Measurements from ENCODE around the gene NEUROD4. TPM values are rescaled to one million over a fixed set of nuclear protein-coding genes. Genes with fewer than 3 reads are reported as not detected.
A peak's percentile ranks its signal among the peaks of the same experiment; 100 is the strongest.

NEUROD4 gene, protein sequence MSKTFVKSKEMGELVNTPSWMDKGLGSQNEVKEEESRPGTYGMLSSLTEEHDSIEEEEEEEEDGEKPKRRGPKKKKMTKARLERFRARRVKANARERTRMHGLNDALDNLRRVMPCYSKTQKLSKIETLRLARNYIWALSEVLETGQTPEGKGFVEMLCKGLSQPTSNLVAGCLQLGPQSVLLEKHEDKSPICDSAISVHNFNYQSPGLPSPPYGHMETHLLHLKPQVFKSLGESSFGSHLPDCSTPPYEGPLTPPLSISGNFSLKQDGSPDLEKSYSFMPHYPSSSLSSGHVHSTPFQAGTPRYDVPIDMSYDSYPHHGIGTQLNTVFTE
- total RNA-seq, result not detected

DNA sequence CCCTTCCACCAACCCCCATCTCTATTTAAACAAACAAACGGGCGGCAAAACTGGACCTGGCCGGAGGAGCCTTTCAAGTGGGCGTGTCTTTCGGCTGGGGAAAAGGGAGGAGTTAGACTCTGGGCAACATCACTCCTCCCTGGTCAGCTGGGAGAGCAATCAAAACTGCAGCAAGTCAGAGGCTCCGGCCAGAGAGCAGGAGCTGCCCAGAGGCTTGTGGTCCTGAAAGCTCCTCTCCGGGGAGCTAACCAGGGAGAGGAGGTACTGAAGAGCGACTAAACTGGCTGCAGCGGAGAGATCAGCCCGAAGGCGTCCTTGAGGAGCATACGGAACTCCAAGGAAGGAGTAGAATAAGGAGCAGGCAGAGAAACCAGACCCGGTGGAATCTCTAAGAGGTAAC lies at the start of gene NEUROD4:
NEUROD4 (plus strand) TSS at position 191 of the 400 bp plus-strand sequence. CDS start 6,466 bp downstream, outside the sequence.
- H3K27ac Mint-ChIP-seq, result no peak within 1 kb of the TSS
- ATAC-seq (no peak), DNase-seq (peak; percentile 46)
- CTCF ChIA-PET, result interaction anchor here (0.7 to 2.4 kb wide), 5 partner anchors 15 to 150 kb away, joined by 3 to 10 read pairs (median 3); no protein-coding TSS in a partner anchor
- intact Hi-C loops (cut with DNase I, micrococcal nuclease), result no loop called here
- no peaks in the 10 kb centered on the region for H3K9me3 Mint-ChIP-seq (ENCODE audit: low read depth)
- H3K4me3 Mint-ChIP-seq, result no peak within 1 kb of the TSS
- peaks cover 27% of the 10 kb centered on the region for H3K27me3 Mint-ChIP-seq
- H3K36me3 Mint-ChIP-seq (ENCODE audit: low read depth), result no peaks in the 10 kb centered on the region
- POLR2A ChIA-PET, result no interaction called here
- H3K4me1 Mint-ChIP-seq, result peaks cover 5% of the 10 kb centered on the region

DNA sequence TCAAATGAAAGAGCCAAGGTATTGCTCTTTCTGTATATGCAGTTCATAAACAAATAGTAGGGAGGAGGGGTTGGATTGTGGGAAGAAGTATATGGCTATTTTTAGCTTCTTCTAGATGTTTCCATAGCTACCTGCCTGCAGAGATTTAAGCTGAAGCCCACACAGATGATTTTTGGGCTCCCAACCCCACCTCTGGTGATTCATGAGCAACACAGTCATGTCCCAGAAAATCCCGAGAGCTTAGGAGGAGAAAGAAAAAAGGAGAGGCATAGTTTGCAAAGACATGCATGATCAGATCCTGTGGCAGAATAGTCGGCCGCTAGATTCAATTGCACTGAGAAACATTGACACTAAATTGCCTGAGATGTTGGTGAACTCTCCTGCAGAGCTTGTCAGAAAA lies 49.0 kb upstream of the NEUROD4 start:
- CTCF ChIA-PET, result interaction anchor here (0.6 to 12.3 kb wide), 7 partner anchors 9 to 374 kb away, joined by 3 to 123 read pairs (median 10); no protein-coding TSS in a partner anchor
- Mint-ChIP-seq H3K27ac (peak overlapping the region; percentile 21), H3K36me3 (ENCODE audit: low read depth) (peaks cover 74% of the 10 kb centered on the region), H3K4me3 (no peak overlapping the region), H3K4me1 (peaks cover 74% of the 10 kb centered on the region), H3K27me3 (no peaks in the 10 kb centered on the region), H3K9me3 (ENCODE audit: low read depth) (no peaks in the 10 kb centered on the region)
- intact Hi-C loops (cut with DNase I, micrococcal nuclease), result no loop called here
- no peak for ATAC-seq
- POLR2A ChIA-PET, result no interaction called here
- DNase-seq, result no peak

DNA sequence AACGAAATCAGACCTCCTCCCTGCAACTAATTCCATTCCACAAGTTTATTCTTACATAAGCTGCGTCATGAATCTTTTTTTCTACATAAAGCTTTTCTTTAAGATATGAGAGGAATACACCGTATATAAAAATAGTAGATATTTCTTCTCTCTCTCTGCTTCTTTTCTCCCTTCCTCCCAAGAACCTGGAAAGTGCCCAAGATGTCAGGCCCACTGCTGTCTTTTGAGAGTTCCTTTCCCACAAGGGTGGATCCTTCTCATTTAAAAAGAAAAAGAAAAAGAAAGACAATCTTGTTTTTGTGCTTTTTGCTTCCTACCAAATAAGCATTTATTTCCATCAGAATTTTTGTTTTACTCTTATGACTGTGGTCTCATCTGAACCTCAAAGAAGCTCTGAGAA lies 46.2 kb upstream of the NEUROD4 start:
- Mint-ChIP-seq H3K4me3 (no peak overlapping the region), H3K27ac (peak overlapping the region; percentile 62), H3K27me3 (no peaks in the 10 kb centered on the region), H3K9me3 (ENCODE audit: low read depth) (no peaks in the 10 kb centered on the region), H3K36me3 (ENCODE audit: low read depth) (peaks cover 72% of the 10 kb centered on the region), H3K4me1 (peaks cover 81% of the 10 kb centered on the region)
- intact Hi-C loops (cut with DNase I, micrococcal nuclease), result no loop called here
- no peak for ATAC-seq
- POLR2A ChIA-PET, result no interaction called here
- no peak for DNase-seq
- CTCF ChIA-PET, result interaction anchor here (0.8 to 12.3 kb wide), 6 partner anchors 9 to 224 kb away, joined by 3 to 123 read pairs (median 6); no protein-coding TSS in a partner anchor

DNA sequence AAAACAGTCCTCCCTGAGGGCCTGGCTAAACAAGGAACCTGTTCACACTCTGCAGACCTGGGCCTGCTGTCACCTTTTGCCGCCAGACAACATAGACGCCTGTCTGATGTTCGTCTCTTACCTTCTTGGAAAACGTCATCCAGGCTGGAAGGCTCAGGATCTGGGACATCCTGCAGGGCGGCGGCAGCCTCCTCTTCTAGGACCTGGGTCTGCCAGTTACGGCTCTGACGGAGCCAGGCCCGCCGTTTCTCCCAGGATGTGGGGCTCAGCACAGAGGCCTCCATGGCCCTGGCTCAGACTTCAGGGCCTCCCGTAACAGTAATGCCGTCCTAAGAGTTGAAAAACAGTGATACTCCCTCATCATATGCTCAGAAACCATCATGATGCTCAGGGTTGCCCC lies 45.5 kb upstream of the NEUROD4 start:
- ChIA-PET CTCF (interaction anchor here (1.3 to 12.3 kb wide), 7 partner anchors 8 to 225 kb away, joined by 4 to 123 read pairs (median 6); no protein-coding TSS in a partner anchor), POLR2A (no interaction called here)
- Mint-ChIP-seq H3K9me3 (ENCODE audit: low read depth) (no peaks in the 10 kb centered on the region), H3K4me3 (no peak overlapping the region), H3K36me3 (ENCODE audit: low read depth) (peaks cover 77% of the 10 kb centered on the region), H3K27ac (peak overlapping the region; percentile 56), H3K27me3 (no peaks in the 10 kb centered on the region), H3K4me1 (peaks cover 87% of the 10 kb centered on the region)
- intact Hi-C loops (cut with DNase I, micrococcal nuclease), result loop anchor here in 1 of 2 experiments (2.0 kb wide), 1 partner anchor 13 kb away; no protein-coding TSS in a partner anchor
- DNase-seq, result no peak
- ATAC-seq, result no peak

DNA sequence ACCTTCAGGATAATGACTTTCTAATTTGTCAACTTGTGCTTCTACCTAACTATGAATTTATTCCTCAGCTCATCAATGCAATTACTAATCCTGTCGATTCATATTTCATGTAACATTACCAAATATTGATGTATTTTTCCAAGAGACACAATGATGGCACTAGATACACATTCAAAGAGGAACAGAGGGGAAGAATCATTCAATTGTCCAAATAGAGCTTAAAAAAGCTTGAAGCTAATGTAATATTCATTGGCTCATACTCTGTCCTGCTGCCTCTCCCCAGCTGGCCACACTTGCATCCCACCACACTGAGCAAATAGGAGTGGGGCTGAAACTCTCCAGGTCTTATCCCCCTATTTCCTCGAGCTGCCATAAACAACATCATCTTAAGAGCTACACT lies 44.5 kb upstream of the NEUROD4 start:
- Mint-ChIP-seq H3K4me1 (peaks cover 91% of the 10 kb centered on the region), H3K27me3 (no peaks in the 10 kb centered on the region), H3K9me3 (ENCODE audit: low read depth) (no peaks in the 10 kb centered on the region), H3K4me3 (no peak overlapping the region), H3K36me3 (ENCODE audit: low read depth) (peaks cover 86% of the 10 kb centered on the region), H3K27ac (peak overlapping the region; percentile 49)
- intact Hi-C loops (cut with DNase I, micrococcal nuclease), result loop anchor here in 1 of 2 experiments (2.0 kb wide), 1 partner anchor 14 kb away; no protein-coding TSS in a partner anchor
- CTCF ChIA-PET, result interaction anchor here (1.1 to 12.3 kb wide), 8 partner anchors 9 to 395 kb away, joined by 3 to 123 read pairs (median 5); no protein-coding TSS in a partner anchor
- POLR2A ChIA-PET, result no interaction called here
- DNase-seq, result no peak
- no peak for ATAC-seq

DNA sequence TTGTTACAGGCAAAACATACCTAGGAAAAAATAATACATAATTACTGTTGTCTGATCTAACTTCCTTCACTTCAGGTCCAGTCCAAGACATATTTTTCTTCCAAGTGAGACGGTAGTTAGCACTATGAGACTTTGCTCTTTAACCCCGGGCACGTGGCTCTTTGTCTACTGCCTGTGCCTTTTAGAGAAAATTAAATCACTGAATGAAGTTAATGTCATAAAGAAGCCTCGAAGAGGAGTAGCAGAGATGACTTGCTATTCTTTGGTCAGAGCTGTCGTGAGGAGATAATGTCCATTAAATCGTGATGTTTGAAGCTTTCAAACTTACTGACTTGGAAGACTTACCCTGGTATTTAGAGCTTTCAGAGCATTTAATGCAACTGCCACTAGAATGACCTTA lies 43.9 kb upstream of the NEUROD4 start:
- H3K4me3 Mint-ChIP-seq, result peak overlapping the region; percentile 39
- DNase-seq (no peak), ATAC-seq (no peak)
- H3K27me3 Mint-ChIP-seq, result no peaks in the 10 kb centered on the region
- intact Hi-C loops (cut with DNase I, micrococcal nuclease), result loop anchor here in 1 of 2 experiments (2.0 kb wide), 1 partner anchor 15 kb away; no protein-coding TSS in a partner anchor
- no peaks in the 10 kb centered on the region for H3K9me3 Mint-ChIP-seq (ENCODE audit: low read depth)
- ChIA-PET CTCF (interaction anchor here (0.6 to 12.3 kb wide), 8 partner anchors 11 to 641 kb away, joined by 3 to 123 read pairs (median 5); no protein-coding TSS in a partner anchor), POLR2A (no interaction called here)
- peaks cover 86% of the 10 kb centered on the region for H3K36me3 Mint-ChIP-seq (ENCODE audit: low read depth)
- H3K4me1 Mint-ChIP-seq, result peaks cover 88% of the 10 kb centered on the region
- peak overlapping the region; percentile 84 for H3K27ac Mint-ChIP-seq

DNA sequence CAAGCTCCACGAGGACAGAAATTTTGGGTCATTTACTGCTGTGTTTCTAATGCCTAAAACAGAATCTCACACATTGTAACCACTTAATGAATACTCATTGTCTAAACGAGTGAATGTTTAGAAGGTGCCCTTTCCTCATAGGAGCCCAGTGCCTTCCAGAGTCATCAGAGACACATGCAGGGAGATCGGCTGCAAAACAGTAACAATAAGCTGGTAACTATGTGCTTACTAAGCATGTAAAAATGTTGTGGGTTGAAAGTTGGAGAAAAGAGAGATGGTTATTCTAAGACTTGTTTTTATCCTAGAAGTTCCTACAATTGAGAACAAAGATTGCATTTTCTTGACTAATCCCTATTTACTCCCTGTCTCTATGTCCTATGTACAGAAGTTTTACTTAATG lies 42.6 kb upstream of the NEUROD4 start:
- H3K27me3 Mint-ChIP-seq, result no peaks in the 10 kb centered on the region
- ChIA-PET CTCF (interaction anchor here (0.6 to 12.3 kb wide), 7 partner anchors 12 to 228 kb away, joined by 3 to 123 read pairs (median 9); partner anchors contain the start of gene MUCL1), POLR2A (no interaction called here)
- peaks cover 88% of the 10 kb centered on the region for H3K4me1 Mint-ChIP-seq
- no peaks in the 10 kb centered on the region for H3K9me3 Mint-ChIP-seq (ENCODE audit: low read depth)
- intact Hi-C loops (cut with DNase I, micrococcal nuclease), result no loop called here
- H3K4me3 Mint-ChIP-seq, result peak overlapping the region; percentile 78
- H3K36me3 Mint-ChIP-seq (ENCODE audit: low read depth), result peaks cover 87% of the 10 kb centered on the region
- no peak for DNase-seq
- ATAC-seq, result no peak
- peak overlapping the region; percentile 82 for H3K27ac Mint-ChIP-seq

DNA sequence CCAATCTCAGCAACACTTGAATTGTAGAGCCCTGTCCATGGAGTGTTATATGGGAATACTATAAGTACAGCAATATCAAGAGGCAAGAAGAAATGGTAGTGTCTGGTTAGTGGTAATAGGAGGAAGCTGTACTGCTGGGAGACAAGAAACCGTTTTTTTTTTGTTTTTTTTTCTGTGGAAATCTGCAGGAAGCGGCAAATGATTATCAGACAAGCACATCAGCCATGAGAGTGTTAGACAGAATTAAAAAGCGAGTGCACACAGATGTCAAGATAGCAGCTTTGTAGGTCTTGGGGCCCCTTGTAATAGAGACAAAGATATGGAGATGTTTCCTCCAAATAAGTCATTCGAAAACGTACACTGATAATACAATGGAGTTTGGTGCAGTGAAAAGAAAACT lies 41.9 kb upstream of the NEUROD4 start:
- Mint-ChIP-seq H3K36me3 (ENCODE audit: low read depth) (peaks cover 89% of the 10 kb centered on the region), H3K4me1 (peaks cover 86% of the 10 kb centered on the region), H3K27ac (peak overlapping the region; percentile 80), H3K4me3 (peak overlapping the region; percentile 78), H3K9me3 (ENCODE audit: low read depth) (no peaks in the 10 kb centered on the region), H3K27me3 (no peaks in the 10 kb centered on the region)
- CTCF ChIA-PET, result interaction anchor here (1.0 to 12.3 kb wide), 6 partner anchors 13 to 228 kb away, joined by 3 to 123 read pairs (median 7); no protein-coding TSS in a partner anchor
- no peak for DNase-seq
- POLR2A ChIA-PET, result no interaction called here
- intact Hi-C loops (cut with DNase I, micrococcal nuclease), result no loop called here
- no peak for ATAC-seq

DNA sequence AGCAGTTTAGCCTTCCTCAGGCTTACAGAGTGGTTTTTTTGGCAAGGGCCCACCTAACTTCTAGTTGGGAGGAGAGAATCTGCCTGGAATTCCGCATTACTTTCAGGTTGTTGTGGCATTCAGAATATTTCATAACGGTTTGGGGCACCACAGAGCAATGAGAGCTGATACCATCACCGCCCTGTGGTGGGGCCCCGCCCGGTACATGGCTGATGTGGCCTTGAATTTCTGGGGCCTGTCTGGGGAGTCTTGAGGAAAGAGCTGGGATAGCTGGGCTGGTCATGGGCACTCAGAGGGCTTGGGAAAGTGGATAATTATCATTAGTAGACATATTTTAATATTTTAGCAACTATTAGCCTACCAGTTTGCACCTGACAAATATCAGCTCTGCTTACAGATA lies 39.4 kb upstream of the NEUROD4 start:
- H3K36me3 Mint-ChIP-seq (ENCODE audit: low read depth), result peaks cover 80% of the 10 kb centered on the region

DNA sequence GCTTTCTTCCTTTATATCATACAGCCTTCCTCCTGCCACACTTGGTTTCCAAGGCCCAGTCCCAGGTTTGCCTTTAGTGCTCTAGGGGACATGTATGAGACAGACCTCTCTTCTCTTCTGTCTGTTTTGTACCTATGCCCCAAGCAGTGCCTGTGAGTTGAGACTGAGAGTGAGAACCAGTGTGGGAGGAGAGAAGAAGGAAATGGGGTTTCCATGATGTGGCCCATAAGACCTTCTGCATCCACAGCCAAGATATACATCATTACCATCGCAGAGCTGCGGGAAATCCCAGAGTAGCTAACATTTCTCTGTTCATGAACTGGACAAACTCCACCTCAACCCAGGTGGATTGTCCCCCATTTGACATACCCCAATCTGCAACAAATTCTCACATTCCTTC lies 38.0 kb upstream of the NEUROD4 start:
- CTCF ChIA-PET, result interaction anchor here (1.0 to 4.2 kb wide), 9 partner anchors 11 to 232 kb away, joined by 3 to 35 read pairs (median 8); no protein-coding TSS in a partner anchor
- Mint-ChIP-seq H3K36me3 (ENCODE audit: low read depth) (peaks cover 69% of the 10 kb centered on the region), H3K27ac (peak overlapping the region; percentile 95), H3K4me3 (peak overlapping the region; percentile 78), H3K4me1 (peaks cover 65% of the 10 kb centered on the region), H3K27me3 (no peaks in the 10 kb centered on the region), H3K9me3 (ENCODE audit: low read depth) (peaks cover 3% of the 10 kb centered on the region)
- intact Hi-C loops (cut with DNase I, micrococcal nuclease), result loop anchor here (2.0 to 10.0 kb wide), 6 partner anchors 13 to 733 kb away; partner anchors contain the start of genes BLOC1S1 (in 1 of the 2), CBX5 (in 1 of the 2), HNRNPA1 (in 1 of the 2) and MUCL1 (in 1 of the 2)
- peak; percentile 65 for ATAC-seq
- POLR2A ChIA-PET, result interaction anchor here (0.6 to 1.0 kb wide), 4 partner anchors 23 to 952 kb away, joined by 3 to 4 read pairs (median 4); no protein-coding TSS in a partner anchor
- DNase-seq, result peak; percentile 69

More for the DNA sequence above, 39.4 kb upstream of the NEUROD4 start:
- Mint-ChIP-seq H3K9me3 (ENCODE audit: low read depth) (no peaks in the 10 kb centered on the region), H3K27ac (peak overlapping the region; percentile 87), H3K4me1 (peaks cover 66% of the 10 kb centered on the region), H3K27me3 (no peaks in the 10 kb centered on the region), H3K4me3 (peak overlapping the region; percentile 78)
- DNase-seq (peak; percentile 64), ATAC-seq (no peak)
- ChIA-PET POLR2A (interaction anchor here (1.6 kb wide), 1 partner anchor 21 kb away, joined by 7 read pairs; no protein-coding TSS in a partner anchor), CTCF (interaction anchor here (0.6 to 12.3 kb wide), 8 partner anchors 10 to 124 kb away, joined by 3 to 123 read pairs (median 6); no protein-coding TSS in a partner anchor)
- intact Hi-C loops (cut with DNase I, micrococcal nuclease), result loop anchor here (1.0 to 10.0 kb wide), 6 partner anchors 126 to 945 kb away; partner anchors contain the start of genes BLOC1S1 (in 1 of the 2), CBX5 (in 1 of the 2), HNRNPA1 (in 1 of the 2) and MUCL1 (in 1 of the 2)

All from activated CD4-positive, alpha-beta T cell treated with anti-CD3 and anti-CD28 coated beads for 36 hours (primary cell).